HEK293T (cell line): Measurements from ENCODE around the gene SYNE2.

Experiments used
- SP1 ChIP-seq: fragments of 450-650 bp; IDR thresholded peaks from 2 replicates; pipeline ENCODE4 v1.6.1; 2017
- SUZ12 ChIP-seq: fragments of 450-650 bp; IDR thresholded peaks from 2 replicates; pipeline ENCODE4 v1.6.1; 2016; ENCODE audit warnings: mild to moderate bottlenecking

DNA sequence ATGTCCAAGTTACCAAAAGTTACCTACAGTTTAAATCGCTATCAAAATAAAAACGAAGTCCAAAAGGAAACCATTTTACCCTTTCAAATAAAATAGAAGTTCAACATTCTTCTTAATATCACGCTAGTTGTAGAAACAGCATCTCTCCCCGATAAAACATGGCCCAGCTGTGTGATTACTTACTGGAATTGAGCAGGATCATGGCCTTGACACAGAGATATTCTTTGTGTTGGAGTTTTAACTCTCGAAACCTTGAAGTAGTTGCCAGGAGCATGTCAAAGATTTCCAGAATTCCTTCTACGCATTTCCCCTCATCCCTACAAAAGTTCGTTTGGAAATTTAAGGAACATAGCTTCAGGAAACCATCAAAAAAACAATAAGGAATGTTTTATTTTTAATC is 396.6 kb downstream of the SYNE2 start:
- no peak for TF ChIP-seq SP1
- no peak for TF ChIP-seq SUZ12
